ENCODE data around the gene SAE1.

DNA sequence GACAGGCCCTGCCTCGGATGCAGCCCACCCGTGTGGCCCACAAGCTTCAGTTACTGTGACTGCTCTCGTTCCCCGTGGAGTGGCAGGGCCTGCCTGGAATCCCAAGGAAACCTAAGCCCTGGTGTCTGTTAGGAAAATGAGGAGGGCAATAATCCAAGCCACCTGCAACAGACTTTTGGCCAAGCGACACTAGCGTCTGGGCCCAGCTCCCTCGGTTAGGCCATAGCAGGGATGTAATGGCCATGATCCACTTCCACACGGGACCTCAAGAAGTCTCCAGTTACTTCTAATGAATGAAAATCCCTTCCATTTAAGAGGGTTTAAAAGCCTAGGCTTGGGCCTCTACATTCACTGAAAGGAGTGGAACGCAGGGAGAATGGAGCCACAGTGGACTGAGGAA is 26.0 kb upstream of the SAE1 start:
- TF ChIP-seq CTCF (IDR thresholded peaks at IDR 0.05): no peak
- no peak for TF ChIP-seq POLR2AphosphoS5 (IDR thresholded peaks at IDR 0.05)
- no peak for TF ChIP-seq EP300 (IDR thresholded peaks at IDR 0.05)
